IMR-90 (cell line): ENCODE data around the gene PAQR9. TPM values are rescaled to one million over a fixed set of nuclear protein-coding genes. Genes with fewer than 3 reads are reported as not detected.

Source experiments
- ATAC-seq: fragments of 200-7000 bp; cut with Tn5 transposase; 2 replicates; pipeline ENCODE4 v1.9.1; 2020; ENCODE audit warnings: low read depth, mild to moderate bottlenecking, moderate library complexity
- BruUV-seq: library from RNA; stranded (reverse); fragments of 400-500 nt; replicated peaks from 2 replicates; lab custom pipeline; 2021; lab: Mats Ljungman, UMichigan
- CTCF ChIA-PET: fragments of 300-600 bp; formaldehyde crosslinking; extraction: SDS; loops from one replicate; lab custom pipeline; 2021; ENCODE audit warnings: antibody characterized with exemption; lab: Yijun Ruan, JAX
- POLR2A ChIA-PET: fragments of 300-600 bp; sonication (Branson Sonifier 250); formaldehyde crosslinking; loops from one replicate; lab custom pipeline; 2022; ENCODE audit warnings: antibody characterized with exemption; ENCODE audit not compliant: unreplicated experiment; lab: Charles Lee
- DNase-seq: peaks from one replicate; pipeline ENCODE4 v3.0.0; 2013
- H2AFZ ChIP-seq: replicated peaks from 2 replicates; pipeline ENCODE3; 2013; ENCODE audit warnings: low read length, mild to moderate bottlenecking; ENCODE audit not compliant: poor library complexity
- H2AK5ac ChIP-seq: 2 replicates; pipeline ENCODE4 v1.6.1; 2013; ENCODE audit warnings: low read depth, low read length, inconsistent platforms
- H2AK9ac ChIP-seq: replicated peaks from 2 replicates; pipeline ENCODE3; 2013; ENCODE audit warnings: mild to moderate bottlenecking, low read depth, low read length, moderate library complexity; ENCODE audit not compliant: poor library complexity
- H2BK120ac ChIP-seq: 2 replicates; pipeline ENCODE4 v1.6.1; 2013; ENCODE audit warnings: low read depth, low read length, inconsistent platforms
- H2BK15ac ChIP-seq: 3 replicates; pipeline ENCODE4 v1.6.1; 2013; ENCODE audit warnings: low read depth, low read length, inconsistent platforms
- H2BK20ac ChIP-seq: 2 replicates; pipeline ENCODE4 v1.6.1; 2013; ENCODE audit warnings: low read depth, mild to moderate bottlenecking, inconsistent platforms, low read length, moderate library complexity
- H2BK5ac ChIP-seq: 2 replicates; pipeline ENCODE4 v1.6.1; 2013; ENCODE audit warnings: mild to moderate bottlenecking, low read depth, low read length, inconsistent platforms; ENCODE audit not compliant: poor library complexity, severe bottlenecking
- H3K14ac ChIP-seq: replicated peaks from 2 replicates; pipeline ENCODE4 v1.6.1; 2013; ENCODE audit warnings: low read depth, low read length, inconsistent platforms
- H3K18ac ChIP-seq: 2 replicates; pipeline ENCODE4 v1.6.1; 2013; ENCODE audit warnings: low read depth, low read length, control low read depth
- H3K23ac ChIP-seq: 2 replicates; pipeline ENCODE4 v1.6.1; 2013; ENCODE audit warnings: low read depth, low read length, inconsistent platforms
- H3K27ac ChIP-seq: 2 replicates; pipeline ENCODE4 v1.5.1; 2013; ENCODE audit warnings: mild to moderate bottlenecking, control low read depth, low read length; ENCODE audit not compliant: insufficient read depth
- H3K27me3 ChIP-seq: 2 replicates; pipeline ENCODE4 v1.6.1; 2013; ENCODE audit warnings: low read length; ENCODE audit not compliant: control insufficient read depth, insufficient read depth
- H3K36me3 ChIP-seq: 2 replicates; pipeline ENCODE4 v1.6.1; 2013; ENCODE audit warnings: low read length, mixed read lengths; ENCODE audit not compliant: control insufficient read depth, insufficient read depth
- H3K4ac ChIP-seq: 2 replicates; pipeline ENCODE4 v1.6.1; 2013; ENCODE audit warnings: low read depth, low read length, inconsistent platforms
- H3K4me1 ChIP-seq: 2 replicates; pipeline ENCODE4 v1.6.1; 2013; ENCODE audit warnings: low read length, mixed read lengths; ENCODE audit not compliant: control insufficient read depth, insufficient read depth
- H3K4me2 ChIP-seq: 2 replicates; pipeline ENCODE4 v1.6.1; 2013; ENCODE audit warnings: low read depth, mild to moderate bottlenecking, control low read depth, low read length, moderate library complexity
- H3K4me3 ChIP-seq: 2 replicates; pipeline ENCODE4 v1.5.1; 2013; ENCODE audit warnings: low read depth, mild to moderate bottlenecking, control low read depth, low read length, moderate library complexity; ENCODE audit not compliant: insufficient read depth
- H3K56ac ChIP-seq: 2 replicates; pipeline ENCODE4 v1.6.1; 2013; ENCODE audit warnings: low read length, inconsistent platforms; ENCODE audit not compliant: insufficient read depth; ENCODE audit errors: extremely low read depth
- H3K79me1 ChIP-seq, 2 experiments: 2 replicates each; pipeline ENCODE4 v1.6.1; 2013; ENCODE audit warnings: low read length in 2 of 2, inconsistent platforms in 1 of 2, low read depth in 1 of 2
- H3K9ac ChIP-seq: 2 replicates; pipeline ENCODE4 v1.6.1; 2013; ENCODE audit warnings: low read depth, low read length, control low read depth
- H3K9me1 ChIP-seq: 2 replicates; pipeline ENCODE4 v1.6.1; 2013; ENCODE audit warnings: low read length, inconsistent platforms; ENCODE audit not compliant: insufficient read depth
- H3K9me3 ChIP-seq: 2 replicates; pipeline ENCODE4 v1.6.1; 2013; ENCODE audit warnings: low read length; ENCODE audit not compliant: control insufficient read depth, insufficient read depth
- H4K20me1 ChIP-seq: 2 replicates; pipeline ENCODE4 v1.6.1; 2013; ENCODE audit warnings: low read length, inconsistent platforms; ENCODE audit not compliant: insufficient read depth
- H4K5ac ChIP-seq: 2 replicates; pipeline ENCODE4 v1.6.1; 2013; ENCODE audit warnings: mild to moderate bottlenecking, low read depth, low read length, control low read depth
- H4K8ac ChIP-seq, 2 experiments: 2 replicates each; pipeline ENCODE4 v1.6.1; 2013; ENCODE audit warnings: low read depth in 2 of 2, low read length in 2 of 2, control low read depth in 1 of 2, inconsistent platforms in 1 of 2
- H4K91ac ChIP-seq: 2 replicates; pipeline ENCODE4 v1.6.1; 2013; ENCODE audit warnings: low read depth, low read length, inconsistent platforms; ENCODE audit not compliant: insufficient read depth
- BHLHE40 ChIP-seq: fragments of 150-350 bp; IDR thresholded peaks from 2 replicates; pipeline ENCODE4 v1.6.1; 2016; ENCODE audit warnings: mild to moderate bottlenecking, low read depth, low read length
- CEBPB ChIP-seq: IDR thresholded peaks from 2 replicates; pipeline ENCODE4 v1.6.1; 2012; ENCODE audit warnings: low read depth, low read length, improper control_type of control experiment
- CHD1 ChIP-seq: IDR thresholded peaks from 2 replicates; pipeline ENCODE4 v1.6.1; 2012; ENCODE audit warnings: low read depth, low read length, improper control_type of control experiment
- FOS ChIP-seq: fragments of 150-350 bp; IDR thresholded peaks from 2 replicates; pipeline ENCODE4 v1.6.1; 2016; ENCODE audit warnings: low read depth, low read length
- MAFK ChIP-seq: IDR thresholded peaks from 2 replicates; pipeline ENCODE4 v1.6.1; 2012; ENCODE audit warnings: low read depth, low read length, improper control_type of control experiment
- MAZ ChIP-seq: IDR thresholded peaks from 2 replicates; pipeline ENCODE4 v1.6.1; 2012; ENCODE audit warnings: low read depth, mild to moderate bottlenecking, low read length, improper control_type of control experiment, moderate library complexity, borderline replicate concordance
- MXI1 ChIP-seq: IDR thresholded peaks from 2 replicates; pipeline ENCODE4 v1.6.1; 2012; ENCODE audit warnings: low read depth, mild to moderate bottlenecking, low read length, moderate library complexity, borderline replicate concordance
- NFE2L2 ChIP-seq: fragments of 150-350 bp; IDR thresholded peaks from 2 replicates; pipeline ENCODE4 v1.6.1; 2016; ENCODE audit warnings: low read depth, mild to moderate bottlenecking, low read length
- POLR2A ChIP-seq: IDR thresholded peaks from 2 replicates; pipeline ENCODE4 v1.6.1; 2012; ENCODE audit warnings: mild to moderate bottlenecking, low read depth, low read length
- RAD21 ChIP-seq: IDR thresholded peaks from 2 replicates; pipeline ENCODE4 v1.6.1; 2012; ENCODE audit warnings: low read length, improper control_type of control experiment
- RCOR1 ChIP-seq: IDR thresholded peaks from 2 replicates; pipeline ENCODE4 v1.6.1; 2012; ENCODE audit warnings: mild to moderate bottlenecking, low read length, improper control_type of control experiment; ENCODE audit not compliant: insufficient replicate concordance
- RFX5 ChIP-seq: IDR thresholded peaks from 2 replicates; pipeline ENCODE4 v1.8.0; 2012; ENCODE audit warnings: low read depth, mild to moderate bottlenecking, low read length, moderate library complexity
- SMC3 ChIP-seq: fragments of 150-350 bp; IDR thresholded peaks from 2 replicates; pipeline ENCODE4 v1.6.1; 2016; ENCODE audit warnings: low read depth, mild to moderate bottlenecking, antibody characterized with exemption, low read length, moderate library complexity
- USF2 ChIP-seq: fragments of 150-350 bp; IDR thresholded peaks from 2 replicates; pipeline ENCODE4 v1.6.1; 2017; ENCODE audit warnings: mild to moderate bottlenecking, antibody characterized with exemption, low read length, low read depth
- dilution Hi-C: fragments of 300-500 bp; cut with HindIII; formaldehyde crosslinking; loops from one replicate; pipeline ENCODE4 v1.14.3; 2018; ENCODE audit warnings: low sequenced_read_pairs; ENCODE audit not compliant: unreplicated experiment
- in situ Hi-C: fragments of 300-500 bp; cut with MboI; formaldehyde crosslinking; loops from 3 replicates; pipeline ENCODE4 v1.14.3; 2019; ENCODE audit warnings: low sequenced_read_pairs, inconsistent platforms, mixed read lengths
- intact Hi-C: fragments of 100-400 bp; cut with micrococcal nuclease; formaldehyde crosslinking; loops from 2 replicates; pipeline ENCODE4 v1.10.0; 2022
- polyA plus RNA-seq, 3 experiments: library from polyadenylated mRNA; depleted of rRNA; stranded (reverse); fragments of >200 nt; gene quantifications; 2 replicates each; pipeline ENCODE4 v1.2.3, GENCODE V29; 2012; ENCODE audit warnings: low replicate concordance in 1 of 3
- total RNA-seq: library from RNA; depleted of rRNA; stranded (reverse); fragments of >200 nt; gene quantifications from 2 replicates; pipeline ENCODE4 v1.2.3, GENCODE V29; 2012
- TF ChIP-seq, protein P1 (sequence below): conservative IDR thresholded peaks from 2 replicates; pipeline ENCODE4 v1.5.1; 2012; ENCODE audit warnings: mild to moderate bottlenecking, low read depth, low read length, improper control_type of control experiment
- TF ChIP-seq, protein P2 (sequence below): fragments of 150-350 bp; IDR thresholded peaks from 2 replicates; pipeline ENCODE4 v1.6.1; 2016; ENCODE audit warnings: low read depth, mild to moderate bottlenecking, low read length, moderate library complexity, borderline replicate concordance

Gene PAQR9
- total and polyA plus RNA-seq, 2 of the 4 experiments (the other 2 are of a cell fraction) = 0.05 TPM; not detected in 1

GRCh38 chr3:142923694-142924093 lies 39.8 kb downstream of the PAQR9 start:
- no peak for ATAC-seq
- no peak overlapping the region for H2AFZ ChIP-seq
- no peaks in the 10 kb centered on the region for H4K20me1 ChIP-seq
- no peaks in the 10 kb centered on the region for H3K4me1 ChIP-seq
- H3K9me1 ChIP-seq = no peaks in the 10 kb centered on the region
- H4K91ac ChIP-seq = no peak overlapping the region
- intact Hi-C loops = no loop called here
- no peak overlapping the region for H3K4ac ChIP-seq
- no peak overlapping the region for H2BK20ac ChIP-seq
- no peaks in the 10 kb centered on the region for H3K79me1 ChIP-seq
- POLR2A ChIA-PET = no interaction called here
- H3K9me3 ChIP-seq = no peaks in the 10 kb centered on the region; the same call in 1 of the 2 replicates
- H3K18ac ChIP-seq = no peak overlapping the region
- no peak for TF ChIP-seq RAD21
- TF ChIP-seq CEBPB = no peak
- no peak for TF ChIP-seq MXI1
- TF ChIP-seq, protein P1, sequence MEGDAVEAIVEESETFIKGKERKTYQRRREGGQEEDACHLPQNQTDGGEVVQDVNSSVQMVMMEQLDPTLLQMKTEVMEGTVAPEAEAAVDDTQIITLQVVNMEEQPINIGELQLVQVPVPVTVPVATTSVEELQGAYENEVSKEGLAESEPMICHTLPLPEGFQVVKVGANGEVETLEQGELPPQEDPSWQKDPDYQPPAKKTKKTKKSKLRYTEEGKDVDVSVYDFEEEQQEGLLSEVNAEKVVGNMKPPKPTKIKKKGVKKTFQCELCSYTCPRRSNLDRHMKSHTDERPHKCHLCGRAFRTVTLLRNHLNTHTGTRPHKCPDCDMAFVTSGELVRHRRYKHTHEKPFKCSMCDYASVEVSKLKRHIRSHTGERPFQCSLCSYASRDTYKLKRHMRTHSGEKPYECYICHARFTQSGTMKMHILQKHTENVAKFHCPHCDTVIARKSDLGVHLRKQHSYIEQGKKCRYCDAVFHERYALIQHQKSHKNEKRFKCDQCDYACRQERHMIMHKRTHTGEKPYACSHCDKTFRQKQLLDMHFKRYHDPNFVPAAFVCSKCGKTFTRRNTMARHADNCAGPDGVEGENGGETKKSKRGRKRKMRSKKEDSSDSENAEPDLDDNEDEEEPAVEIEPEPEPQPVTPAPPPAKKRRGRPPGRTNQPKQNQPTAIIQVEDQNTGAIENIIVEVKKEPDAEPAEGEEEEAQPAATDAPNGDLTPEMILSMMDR = no peak
- TF ChIP-seq MAZ = no peak
- TF ChIP-seq SMC3 = no peak
- TF ChIP-seq, protein P2, sequence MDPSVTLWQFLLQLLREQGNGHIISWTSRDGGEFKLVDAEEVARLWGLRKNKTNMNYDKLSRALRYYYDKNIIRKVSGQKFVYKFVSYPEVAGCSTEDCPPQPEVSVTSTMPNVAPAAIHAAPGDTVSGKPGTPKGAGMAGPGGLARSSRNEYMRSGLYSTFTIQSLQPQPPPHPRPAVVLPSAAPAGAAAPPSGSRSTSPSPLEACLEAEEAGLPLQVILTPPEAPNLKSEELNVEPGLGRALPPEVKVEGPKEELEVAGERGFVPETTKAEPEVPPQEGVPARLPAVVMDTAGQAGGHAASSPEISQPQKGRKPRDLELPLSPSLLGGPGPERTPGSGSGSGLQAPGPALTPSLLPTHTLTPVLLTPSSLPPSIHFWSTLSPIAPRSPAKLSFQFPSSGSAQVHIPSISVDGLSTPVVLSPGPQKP = no peak
- no peak for TF ChIP-seq RCOR1
- TF ChIP-seq CHD1 = no peak
- no peak for TF ChIP-seq FOS
- TF ChIP-seq RFX5 = no peak
- TF ChIP-seq BHLHE40 = no peak
- TF ChIP-seq NFE2L2 = no peak
- no peak for TF ChIP-seq MAFK
- no peak for TF ChIP-seq POLR2A
- TF ChIP-seq USF2 = no peak
- H2BK120ac ChIP-seq = no peak overlapping the region
- no peak overlapping the region for H2AK9ac ChIP-seq
- H4K5ac ChIP-seq = no peak overlapping the region
- H2AK5ac ChIP-seq = no peak overlapping the region
- H3K4me2 ChIP-seq = no peak overlapping the region
- H3K27ac ChIP-seq = no peak overlapping the region
- H3K56ac ChIP-seq = no peak overlapping the region
- H3K36me3 ChIP-seq = no peaks in the 10 kb centered on the region
- H3K9ac ChIP-seq = no peak overlapping the region
- peaks cover 9% of the 10 kb centered on the region for H3K27me3 ChIP-seq
- no peak overlapping the region for H2BK15ac ChIP-seq
- H3K23ac ChIP-seq = no peak overlapping the region
- CTCF ChIA-PET = no interaction called here
- no peak overlapping the region for H3K4me3 ChIP-seq
- BruUV-seq = no TSS peak
- in situ Hi-C loops = no loop called here
- no peak overlapping the region for H3K14ac ChIP-seq
- DNase-seq = no peak
- H2BK5ac ChIP-seq = no peak overlapping the region
- no peak overlapping the region for H4K8ac ChIP-seq
- dilution Hi-C loops = no loop called here
